Panc1 (cell line): Measurements from ENCODE around the gene GPR157. TPM values are rescaled to one million over a fixed set of nuclear protein-coding genes. Genes with fewer than 3 reads are reported as not detected.

Source experiments
- ATAC-seq: fragments of 200-7000 bp; cut with Tn5 transposase; 2 replicates; pipeline ENCODE4 v1.9.1; 2020; ENCODE audit warnings: mild to moderate bottlenecking, moderate library complexity
- BruUV-seq: library from RNA; stranded (reverse); fragments of 400-500 nt; replicated peaks from 2 replicates; lab custom pipeline; 2021; lab: Mats Ljungman, UMichigan
- CTCF ChIA-PET: fragments of 300-600 bp; sonication (Branson Sonifier 250); formaldehyde crosslinking; loops from one replicate; lab custom pipeline; 2022; ENCODE audit warnings: antibody characterized with exemption; lab: Charles Lee
- POLR2A ChIA-PET: fragments of 300-600 bp; sonication (Branson Sonifier 250); formaldehyde crosslinking; loops from one replicate; lab custom pipeline; 2022; ENCODE audit warnings: antibody characterized with exemption; lab: Charles Lee
- DNase-seq: peaks from one replicate; pipeline ENCODE4 v3.0.0-alpha.2; 2010; ENCODE audit warnings: low read depth, low spot score
- H3K27ac ChIP-seq: 2 replicates; pipeline ENCODE4 v1.5.1; 2011; ENCODE audit warnings: mild to moderate bottlenecking, low read length, inconsistent platforms
- H3K27me3 ChIP-seq: fragments of 200-500 bp; sonication (Bioruptor generic); 2 replicates; pipeline ENCODE4 v1.6.0; 2014; ENCODE audit warnings: low read length, inconsistent platforms; ENCODE audit not compliant: control insufficient read depth, insufficient read depth
- H3K36me3 ChIP-seq: fragments of 200-500 bp; sonication (Bioruptor generic); 2 replicates; pipeline ENCODE4 v1.5.1; 2014; ENCODE audit warnings: inconsistent platforms, mild to moderate bottlenecking, low read length, moderate library complexity; ENCODE audit not compliant: control insufficient read depth, insufficient read depth
- H3K4me1 ChIP-seq: 2 replicates; pipeline ENCODE4 v1.5.1; 2011; ENCODE audit warnings: inconsistent platforms, mild to moderate bottlenecking, low read length, moderate library complexity; ENCODE audit not compliant: control insufficient read depth, insufficient read depth
- H3K4me3 ChIP-seq, 2 experiments: 2 replicates each; pipeline ENCODE4 v1.5.1; 2011 to 2012; ENCODE audit warnings: low read depth in 2 of 2, low read length in 2 of 2, mild to moderate bottlenecking in 2 of 2, inconsistent platforms in 1 of 2, moderate library complexity in 1 of 2
- H3K9me3 ChIP-seq: fragments of 200-500 bp; sonication (Bioruptor generic); 2 replicates; pipeline ENCODE4 v1.5.1; 2014; ENCODE audit warnings: low read depth, mild to moderate bottlenecking, inconsistent platforms, low read length, moderate library complexity; ENCODE audit not compliant: control insufficient read depth, insufficient read depth
- POLR2AphosphoS5 ChIP-seq: IDR thresholded peaks from 2 replicates; pipeline ENCODE4 v1.6.1; 2012; ENCODE audit warnings: mild to moderate bottlenecking, low read depth, low read length, moderate library complexity
- REST ChIP-seq, 2 experiments: IDR thresholded peaks; 2 replicates each; pipeline ENCODE4 v1.6.1; 2011 to 2012; ENCODE audit warnings: low read depth in 2 of 2, control low read depth in 1 of 2, low read length in 1 of 2, mild to moderate bottlenecking in 1 of 2, moderate library complexity in 1 of 2; ENCODE audit not compliant: insufficient read depth in 1 of 2
- SIN3A ChIP-seq: IDR thresholded peaks from 2 replicates; pipeline ENCODE4 v1.6.1; 2012; ENCODE audit warnings: low read depth, mild to moderate bottlenecking, low read length, moderate library complexity, borderline replicate concordance; ENCODE audit not compliant: insufficient read depth
- TCF7L2 ChIP-seq: IDR thresholded peaks from 2 replicates; pipeline ENCODE4 v1.6.1; 2011; ENCODE audit warnings: mild to moderate bottlenecking, low read depth, low read length, inconsistent platforms
- in situ Hi-C: cut with HindIII; loops from 2 replicates; pipeline ENCODE4 v1.10.0; 2016; ENCODE audit warnings: low sequenced_read_pairs, low pct_unique_long_range_greater_than_20kb
- intact Hi-C: fragments of 100-400 bp; cut with micrococcal nuclease; formaldehyde crosslinking; loops from one replicate; pipeline ENCODE4 v1.10.0; 2022; ENCODE audit not compliant: unreplicated experiment
- total RNA-seq: library from RNA; stranded (reverse); gene quantifications from one replicate; pipeline ENCODE4 v1.2.1, GENCODE V29; 2021; ENCODE audit not compliant: unreplicated experiment
- TF ChIP-seq, protein P1 (sequence below): fragments of 450-650 bp; IDR thresholded peaks from 2 replicates; pipeline ENCODE4 v1.5.1; 2017; ENCODE audit warnings: mild to moderate bottlenecking

The GPR157 gene
- total RNA-seq, 1 experiment from 2014 or later: 19.8 TPM

DNA sequence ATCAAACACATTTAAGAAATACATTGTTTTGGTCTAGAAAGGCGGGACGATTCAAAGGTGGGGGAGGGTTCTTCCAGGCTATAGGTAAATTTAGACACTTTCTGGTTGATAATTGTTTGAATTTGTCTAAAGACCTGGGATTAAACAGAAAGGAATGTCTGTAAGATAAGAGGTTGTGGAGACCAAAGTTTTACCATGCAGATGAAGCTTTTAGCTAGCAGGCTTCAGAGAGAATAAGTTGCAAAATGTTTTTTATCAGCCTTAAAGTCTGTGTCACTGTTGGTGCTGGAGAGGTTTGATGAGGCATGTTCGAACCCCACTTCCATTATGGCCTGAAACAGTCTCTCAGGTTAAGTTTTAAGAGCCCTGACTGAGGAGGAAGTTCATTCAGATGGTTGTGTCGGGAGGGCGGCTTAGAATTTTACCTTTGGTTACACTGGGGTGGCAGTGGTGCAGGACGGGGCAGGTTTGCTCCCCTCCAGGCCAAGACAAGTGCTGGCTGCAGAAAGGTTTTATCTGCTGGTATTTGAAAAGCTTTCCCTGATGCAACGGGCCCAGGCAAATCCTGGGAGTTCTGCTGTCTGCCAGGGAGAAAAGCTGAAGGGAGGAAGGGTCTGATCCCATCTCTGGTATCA, 43.5 kb downstream of the GPR157 start:
- POLR2A ChIA-PET: no interaction called here
- intact Hi-C loops: no loop called here
- ATAC-seq: no peak

GRCh38 chr1:9084906-9085305, 44.0 kb downstream of the GPR157 start:
- POLR2A ChIA-PET: no interaction called here
- ATAC-seq (no peak; the same call in 1 of the 2 replicates), DNase-seq (no peak)
- H3K36me3 ChIP-seq: no peaks in the 10 kb centered on the region
- no peak overlapping the region for H3K27ac ChIP-seq
- no peak for TF ChIP-seq REST (IDR thresholded peaks at IDR 0.05; ENCODE audit: insufficient read depth in 1 of 2, low read depth in 2 of 2, low read length in 1 of 2)
- TF ChIP-seq SIN3A: no peak
- CTCF ChIA-PET: interaction anchor here (0.6 kb wide), 1 partner anchor 103 kb away, joined by 3 read pairs; no protein-coding TSS in a partner anchor
- BruUV-seq: no TSS peak
- in situ Hi-C loops (no loop called here), intact Hi-C loops (no loop called here)
- H3K9me3 ChIP-seq: no peaks in the 10 kb centered on the region
- no peaks in the 10 kb centered on the region; the same call in 1 of the 2 replicates for H3K4me1 ChIP-seq
- no peak overlapping the region for H3K4me3 ChIP-seq
- no peaks in the 10 kb centered on the region for H3K27me3 ChIP-seq

More for the DNA sequence above, 43.5 kb downstream of the GPR157 start:
- no peaks in the 10 kb centered on the region for H3K36me3 ChIP-seq
- no peak for DNase-seq
- H3K4me3 ChIP-seq: no peak overlapping the region
- TF ChIP-seq, protein P1, sequence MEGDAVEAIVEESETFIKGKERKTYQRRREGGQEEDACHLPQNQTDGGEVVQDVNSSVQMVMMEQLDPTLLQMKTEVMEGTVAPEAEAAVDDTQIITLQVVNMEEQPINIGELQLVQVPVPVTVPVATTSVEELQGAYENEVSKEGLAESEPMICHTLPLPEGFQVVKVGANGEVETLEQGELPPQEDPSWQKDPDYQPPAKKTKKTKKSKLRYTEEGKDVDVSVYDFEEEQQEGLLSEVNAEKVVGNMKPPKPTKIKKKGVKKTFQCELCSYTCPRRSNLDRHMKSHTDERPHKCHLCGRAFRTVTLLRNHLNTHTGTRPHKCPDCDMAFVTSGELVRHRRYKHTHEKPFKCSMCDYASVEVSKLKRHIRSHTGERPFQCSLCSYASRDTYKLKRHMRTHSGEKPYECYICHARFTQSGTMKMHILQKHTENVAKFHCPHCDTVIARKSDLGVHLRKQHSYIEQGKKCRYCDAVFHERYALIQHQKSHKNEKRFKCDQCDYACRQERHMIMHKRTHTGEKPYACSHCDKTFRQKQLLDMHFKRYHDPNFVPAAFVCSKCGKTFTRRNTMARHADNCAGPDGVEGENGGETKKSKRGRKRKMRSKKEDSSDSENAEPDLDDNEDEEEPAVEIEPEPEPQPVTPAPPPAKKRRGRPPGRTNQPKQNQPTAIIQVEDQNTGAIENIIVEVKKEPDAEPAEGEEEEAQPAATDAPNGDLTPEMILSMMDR: no peak
- TF ChIP-seq POLR2AphosphoS5 (no peak), REST (IDR thresholded peaks at IDR 0.05; ENCODE audit: insufficient read depth in 1 of 2, low read depth in 2 of 2, low read length in 1 of 2) (no peak), TCF7L2 (no peak), SIN3A (no peak)
- no peaks in the 10 kb centered on the region for H3K9me3 ChIP-seq
- in situ Hi-C loops: no loop called here
- no TSS peak for BruUV-seq
- CTCF ChIA-PET: interaction anchor here (0.6 to 1.0 kb wide), 2 partner anchors 25 to 102 kb away, joined by 3 to 4 read pairs; no protein-coding TSS in a partner anchor
- no peaks in the 10 kb centered on the region; the same call in 1 of the 2 replicates for H3K4me1 ChIP-seq
- no peaks in the 10 kb centered on the region for H3K27me3 ChIP-seq
- H3K27ac ChIP-seq: no peak overlapping the region
